NCI-H524 (cell line): Measurements from ENCODE around the gene RPH3AL.
"Not testable (repeated sequence)": the region's sequence is repeated elsewhere in the genome, so short reads cannot be mapped to it uniquely, and the experiment has no call there.

ENCODE experiments used
- DNase-seq, 2 experiments: peaks; one replicate each; lab custom pipeline; 2025; lab: John Stamatoyannopoulos, UW

Gene RPH3AL

GRCh38 chr17:260944-261343 is 91.7 kb downstream of the RPH3AL start:
- no peak for DNase-seq

DNA sequence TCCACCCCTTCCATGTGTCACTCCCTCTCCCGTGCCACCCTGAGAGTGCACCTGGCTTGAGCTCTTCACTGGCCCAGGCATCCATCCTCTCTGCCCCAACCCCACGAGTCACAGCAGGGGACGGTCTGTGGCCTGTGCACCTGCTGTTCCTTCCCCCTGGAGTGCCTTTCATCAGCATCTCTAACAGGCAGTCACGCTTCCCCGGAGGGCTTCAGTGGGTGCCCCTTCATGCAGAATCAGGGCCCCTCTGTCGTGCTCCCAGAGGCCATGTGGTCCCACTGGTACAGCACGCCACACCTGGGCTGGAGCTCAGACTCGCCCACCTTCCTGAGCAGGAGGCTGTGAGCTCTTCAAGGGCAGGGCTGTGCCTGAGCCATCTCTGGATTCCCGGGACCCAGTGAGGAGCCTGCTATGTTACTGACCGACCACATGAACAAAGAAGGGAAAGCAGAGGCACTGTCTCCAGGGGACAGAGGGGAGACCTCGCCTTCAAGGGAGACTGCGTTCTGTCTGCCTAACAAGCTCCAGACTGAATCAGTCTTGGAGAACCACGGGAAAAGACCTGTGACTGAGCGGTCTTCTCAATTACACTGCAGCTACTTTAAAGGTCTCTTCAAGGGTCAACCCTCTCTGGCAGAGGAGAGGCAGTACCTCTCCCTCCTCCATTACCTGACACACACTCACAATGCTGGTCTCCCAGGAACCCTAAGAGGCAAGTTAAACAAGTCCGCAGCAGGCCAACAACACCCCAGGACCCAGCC is 92.4 kb downstream of the RPH3AL start:
- DNase-seq: no peak

- DNase-seq: no peak
Measured at GRCh38 chr17:259341-259976, 93.1 kb downstream of the RPH3AL start.

DNA sequence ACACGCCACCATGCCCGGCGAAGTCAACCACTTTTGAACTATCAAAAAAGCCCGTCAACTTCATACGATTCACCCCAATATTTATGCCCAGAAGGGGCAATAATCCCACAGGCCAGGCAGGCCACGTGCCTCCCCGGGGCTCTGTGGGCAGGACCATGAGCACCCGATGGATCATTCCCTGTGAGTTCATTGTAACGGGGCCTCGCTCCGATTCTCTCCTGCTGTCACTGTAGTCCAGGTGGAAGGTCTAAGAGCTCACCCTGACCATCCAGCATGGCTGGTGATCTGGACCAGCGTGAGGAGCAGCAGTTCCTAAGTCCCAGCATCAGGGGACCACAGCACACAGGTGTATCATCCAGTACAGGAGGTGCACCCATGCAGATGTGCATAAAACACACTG is 93.7 kb downstream of the RPH3AL start:
- no peak for DNase-seq

DNA sequence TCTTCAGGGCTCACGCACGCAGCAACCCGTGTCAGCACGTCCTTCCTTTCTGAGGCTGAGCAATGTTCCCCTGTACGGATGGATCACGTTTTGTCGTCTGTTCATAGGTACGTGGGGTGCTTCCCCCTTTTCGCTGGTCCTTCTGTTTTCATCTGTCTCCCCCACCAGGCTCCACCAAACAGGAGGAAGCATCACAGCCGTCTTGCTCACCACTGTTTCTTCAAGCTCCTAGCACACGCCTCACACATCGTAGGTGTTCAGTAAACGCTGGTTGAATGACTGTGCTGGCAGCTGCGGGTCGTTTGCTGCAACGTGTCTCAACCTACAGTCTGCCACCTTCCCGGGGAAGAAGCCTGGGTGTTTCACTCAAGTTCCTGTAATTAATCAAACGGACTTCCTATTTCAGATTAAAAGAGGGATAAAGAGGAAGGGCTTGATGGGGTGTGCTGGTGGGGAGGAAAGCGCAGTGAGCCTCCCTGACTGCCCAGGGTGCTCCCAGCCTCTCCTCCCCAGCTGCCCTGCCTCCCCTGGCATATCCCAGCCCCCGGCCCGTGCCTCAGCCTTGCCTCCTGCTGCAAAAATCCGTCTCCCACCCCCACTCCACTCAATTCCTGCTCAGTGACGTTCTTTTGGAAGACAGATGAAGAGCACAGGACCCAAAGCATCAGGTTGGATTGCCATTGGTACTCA is 94.4 kb downstream of the RPH3AL start:
- DNase-seq: no peak

- DNase-seq: no peak
Measured at GRCh38 chr17:253091-253846, 99.3 kb downstream of the RPH3AL start.

DNA sequence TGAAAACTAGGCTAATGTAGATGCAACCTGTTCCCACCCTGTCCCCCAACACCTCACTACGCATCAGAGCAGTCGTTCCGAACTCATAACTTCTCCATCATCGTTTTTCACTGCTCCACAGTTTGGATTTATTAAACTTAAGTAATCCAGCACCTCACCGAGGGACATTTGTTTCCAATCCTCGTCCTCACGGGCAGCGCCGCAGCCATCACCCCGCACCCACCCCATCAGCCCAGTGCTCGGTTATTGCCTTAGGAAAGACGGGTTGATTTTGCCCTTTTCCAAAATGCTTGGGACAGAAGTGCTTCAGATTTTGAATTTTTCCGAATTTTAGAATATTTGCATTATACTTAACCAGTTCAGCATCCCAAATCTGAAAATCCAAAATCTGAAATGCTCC is 100.2 kb downstream of the RPH3AL start:
- no peak for DNase-seq

- DNase-seq: no peak
Measured at GRCh38 chr17:251531-251930, 101.1 kb downstream of the RPH3AL start.

DNA sequence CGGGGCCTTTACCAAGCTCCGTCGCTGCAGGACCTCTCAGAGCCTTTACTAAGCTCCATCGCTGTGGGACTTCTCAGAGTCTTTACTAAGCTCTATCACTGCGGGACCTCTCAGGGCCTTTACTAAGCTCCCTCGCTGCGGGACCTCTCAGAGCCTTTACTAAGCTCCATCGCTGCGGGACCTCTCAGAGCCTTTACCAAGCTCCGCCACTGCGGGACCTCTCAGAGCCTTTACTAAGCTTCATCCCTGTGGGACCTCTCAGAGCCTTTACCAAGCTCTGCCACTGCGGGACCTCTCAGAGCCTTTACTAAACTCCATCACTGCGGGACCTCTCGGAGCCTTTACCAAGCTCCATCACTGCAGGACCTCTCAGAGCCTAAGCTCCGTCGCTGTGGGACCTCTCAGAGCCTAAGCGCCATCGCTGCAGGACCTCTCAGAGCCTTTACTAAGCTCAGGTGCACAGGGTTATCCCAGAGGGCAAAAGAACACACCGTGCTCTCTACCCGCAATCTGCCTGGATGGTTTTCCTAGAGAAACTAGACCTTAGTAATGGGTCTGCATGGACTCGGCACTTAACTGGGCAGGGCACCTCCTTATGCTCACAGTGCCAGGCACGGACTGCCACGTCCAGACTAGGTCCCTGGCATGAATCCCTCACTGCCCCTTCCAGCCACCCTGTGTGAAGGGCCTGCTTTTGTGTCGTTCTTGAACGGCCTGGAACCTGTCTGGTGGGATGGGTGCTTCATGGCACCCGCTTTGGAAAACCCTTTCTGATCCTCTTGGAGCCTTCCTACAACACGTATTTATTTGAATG is 101.9 kb downstream of the RPH3AL start:
- no peak for DNase-seq

DNA sequence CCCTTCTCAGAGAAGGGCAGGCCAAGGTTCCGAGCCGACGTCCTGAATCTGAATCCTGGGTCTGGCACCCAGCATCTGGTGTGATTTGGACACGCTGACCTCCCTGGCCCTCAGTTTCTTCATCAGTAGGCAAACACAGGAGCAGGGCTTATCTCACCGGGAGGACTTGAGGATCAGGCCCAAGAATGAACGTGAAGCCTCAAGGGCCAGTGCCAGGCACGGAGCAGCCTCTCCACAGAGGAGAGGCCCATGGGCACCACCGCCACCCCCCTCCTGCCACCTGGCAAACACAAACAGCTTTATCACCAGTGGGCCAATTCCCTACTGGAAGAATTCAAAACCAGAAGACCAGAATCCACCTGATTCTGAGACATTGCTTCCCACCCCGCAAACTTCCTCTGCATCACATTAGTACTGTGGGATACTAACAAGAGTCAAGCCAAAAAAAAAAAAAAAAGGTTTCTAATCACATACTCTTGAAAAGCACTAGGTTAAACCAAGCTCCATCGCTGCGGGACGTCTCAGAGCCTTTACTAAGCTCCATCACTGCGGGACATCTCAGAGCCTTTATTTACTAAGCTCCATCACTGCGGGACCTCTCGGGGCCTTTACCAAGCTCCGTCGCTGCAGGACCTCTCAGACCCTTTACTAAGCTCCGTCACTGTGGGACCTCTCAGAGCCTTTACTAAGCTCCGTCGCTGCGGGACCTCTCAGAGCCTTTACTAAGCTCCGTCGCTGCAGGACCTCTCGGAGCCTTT is 103.2 kb downstream of the RPH3AL start:
- no peak for DNase-seq

DNA sequence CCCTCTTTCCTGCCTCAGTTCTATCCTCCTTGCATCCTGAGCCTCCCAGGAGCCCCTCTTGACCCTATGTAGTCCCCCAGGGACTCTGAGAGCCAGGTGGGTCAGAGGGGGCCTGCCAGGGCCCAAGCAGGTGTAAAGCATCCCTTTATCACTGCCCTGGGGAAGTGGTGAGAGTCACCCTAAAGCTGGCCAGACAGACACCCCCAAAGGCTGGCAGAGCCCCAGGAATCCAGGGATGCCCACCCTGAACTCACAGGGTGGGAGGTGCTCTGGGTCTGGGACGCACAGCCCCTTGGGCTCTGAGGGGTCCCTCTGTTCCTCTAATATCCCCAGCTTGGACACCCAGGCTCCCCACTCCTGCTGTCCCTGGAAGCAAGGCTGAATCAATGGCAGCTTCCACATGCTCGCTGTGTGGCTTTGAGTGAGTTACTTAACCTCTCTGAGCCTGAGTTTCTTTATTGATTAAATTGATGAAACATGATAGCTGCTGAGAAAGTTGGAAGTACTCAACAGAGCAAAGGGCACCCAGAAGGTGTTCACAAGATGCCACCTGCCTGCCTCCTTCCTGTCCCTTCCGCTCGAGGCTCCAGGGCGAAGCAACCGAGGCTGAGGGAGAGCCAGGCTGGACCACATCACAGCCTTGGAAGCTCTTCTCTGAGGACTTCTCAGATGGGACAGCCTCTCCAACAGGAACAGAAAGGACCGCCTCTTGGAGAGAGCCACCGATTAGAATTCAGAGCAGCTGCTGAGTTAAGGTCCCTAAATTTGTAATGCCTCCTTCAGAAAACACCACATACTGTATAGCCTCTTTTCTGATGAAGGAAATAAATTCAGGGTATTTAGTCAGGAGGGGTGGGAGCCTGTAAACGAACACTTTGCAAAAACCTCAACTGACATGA is 104.0 kb downstream of the RPH3AL start:
- DNase-seq: no peak

DNA sequence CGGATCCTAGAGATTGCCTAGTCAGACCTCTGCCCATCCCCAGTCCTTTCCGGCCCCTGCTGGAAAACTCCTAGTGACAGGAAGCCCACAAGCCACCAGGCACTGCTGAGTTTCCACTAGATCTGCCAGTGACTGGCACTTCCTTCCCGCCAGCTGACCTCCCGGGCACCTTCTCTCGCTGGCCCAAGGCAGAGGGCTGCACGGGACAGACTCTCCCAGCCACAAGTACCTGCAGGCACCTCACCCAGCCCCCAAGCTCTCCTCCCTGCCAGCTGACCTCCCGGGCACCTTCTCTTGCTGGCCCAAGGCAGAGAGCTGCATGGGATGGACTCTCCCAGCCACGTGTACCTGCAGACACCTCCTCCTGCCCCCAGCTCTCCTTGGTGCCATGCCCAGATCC is 104.8 kb downstream of the RPH3AL start:
- no peak for DNase-seq

DNA sequence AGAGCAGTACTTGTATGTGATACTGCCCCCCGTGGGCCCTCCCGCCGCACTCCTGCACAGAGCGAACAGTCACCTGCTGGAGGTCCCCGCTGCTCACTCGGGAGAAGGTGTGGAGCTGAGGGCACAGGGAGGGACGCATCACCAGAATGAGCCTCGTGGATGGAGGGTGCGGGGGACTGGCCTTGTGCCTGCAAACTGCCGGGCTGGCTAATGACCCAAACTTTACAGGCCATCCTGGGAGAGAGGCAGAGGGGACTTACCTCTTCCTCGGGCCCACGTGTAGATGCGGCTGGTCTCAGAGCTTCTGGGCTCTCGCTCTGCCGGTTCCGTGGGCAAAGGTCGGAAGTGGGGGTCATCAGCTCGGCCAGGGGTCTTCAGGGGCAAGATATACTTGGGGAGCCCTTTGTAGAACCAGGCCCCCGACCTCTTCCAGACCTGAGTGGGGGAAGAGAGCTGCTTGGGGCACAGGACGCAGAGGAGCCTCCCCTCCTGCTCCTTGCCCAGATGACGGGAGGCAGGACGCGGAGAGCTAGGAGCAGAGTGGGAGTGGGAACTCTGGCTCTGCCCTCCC is 105.7 kb downstream of the RPH3AL start:
- DNase-seq: no peak

DNA sequence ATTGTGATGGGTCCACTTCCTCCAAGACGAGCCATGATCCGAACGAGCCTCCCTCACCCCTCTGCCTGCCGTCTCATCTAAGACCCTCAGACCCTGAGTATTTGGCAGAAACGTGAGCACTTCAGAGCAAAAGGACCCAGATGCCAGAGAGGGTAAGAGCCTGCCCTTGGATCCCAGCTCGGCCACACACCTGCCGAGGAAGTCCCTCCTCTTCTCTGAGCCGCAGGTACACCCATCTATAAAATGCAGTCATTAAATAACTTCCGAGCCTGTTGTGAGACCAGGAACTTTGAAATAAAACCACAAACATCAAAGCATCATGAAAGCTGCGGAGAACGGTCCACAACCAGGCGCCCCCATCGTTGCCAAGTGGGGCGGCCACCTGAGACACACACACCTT is 106.4 kb downstream of the RPH3AL start:
- no peak for DNase-seq

- no peak for DNase-seq
Measured at GRCh38 chr17:245611-246010, 107.0 kb downstream of the RPH3AL start.

DNA sequence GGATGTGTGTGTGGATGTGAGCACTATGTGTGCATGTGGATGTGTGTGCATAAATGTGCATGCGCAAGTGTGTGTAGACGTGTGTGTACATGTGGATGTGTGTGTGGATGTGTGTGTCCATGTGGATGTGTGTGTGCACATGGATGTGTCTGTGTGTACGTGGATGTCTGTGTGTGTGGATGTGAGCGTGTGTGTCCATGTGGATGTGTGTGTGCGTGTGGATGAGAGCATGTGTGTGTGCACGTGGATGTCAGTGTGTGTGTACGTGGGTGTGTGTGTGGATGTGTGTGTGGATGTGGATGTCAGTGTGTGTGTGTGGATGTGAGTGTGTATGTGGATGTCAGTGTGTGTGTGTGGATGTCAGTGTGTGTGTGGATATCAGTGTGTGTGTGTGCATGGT is 107.6 kb downstream of the RPH3AL start:
- DNase-seq: no peak

GRCh38 chr17:243924-244323 is 108.7 kb downstream of the RPH3AL start:
- DNase-seq: not testable (repeated sequence)

DNA sequence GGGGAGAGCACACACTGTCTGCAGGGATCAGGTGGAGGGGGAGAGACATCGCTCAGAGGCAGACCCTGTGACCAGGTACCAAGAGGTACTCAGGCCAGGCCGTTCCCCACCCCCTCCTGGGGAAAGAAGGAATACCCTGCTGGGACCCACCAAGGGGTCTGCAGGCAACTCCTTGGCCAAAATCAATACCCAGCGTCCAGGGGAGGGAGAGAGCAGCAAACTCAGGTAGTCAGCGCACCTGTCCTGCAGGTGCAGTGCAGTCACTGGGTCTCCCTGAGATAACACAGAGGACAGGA is 113.7 kb downstream of the RPH3AL start:
- DNase-seq: no peak

DNA sequence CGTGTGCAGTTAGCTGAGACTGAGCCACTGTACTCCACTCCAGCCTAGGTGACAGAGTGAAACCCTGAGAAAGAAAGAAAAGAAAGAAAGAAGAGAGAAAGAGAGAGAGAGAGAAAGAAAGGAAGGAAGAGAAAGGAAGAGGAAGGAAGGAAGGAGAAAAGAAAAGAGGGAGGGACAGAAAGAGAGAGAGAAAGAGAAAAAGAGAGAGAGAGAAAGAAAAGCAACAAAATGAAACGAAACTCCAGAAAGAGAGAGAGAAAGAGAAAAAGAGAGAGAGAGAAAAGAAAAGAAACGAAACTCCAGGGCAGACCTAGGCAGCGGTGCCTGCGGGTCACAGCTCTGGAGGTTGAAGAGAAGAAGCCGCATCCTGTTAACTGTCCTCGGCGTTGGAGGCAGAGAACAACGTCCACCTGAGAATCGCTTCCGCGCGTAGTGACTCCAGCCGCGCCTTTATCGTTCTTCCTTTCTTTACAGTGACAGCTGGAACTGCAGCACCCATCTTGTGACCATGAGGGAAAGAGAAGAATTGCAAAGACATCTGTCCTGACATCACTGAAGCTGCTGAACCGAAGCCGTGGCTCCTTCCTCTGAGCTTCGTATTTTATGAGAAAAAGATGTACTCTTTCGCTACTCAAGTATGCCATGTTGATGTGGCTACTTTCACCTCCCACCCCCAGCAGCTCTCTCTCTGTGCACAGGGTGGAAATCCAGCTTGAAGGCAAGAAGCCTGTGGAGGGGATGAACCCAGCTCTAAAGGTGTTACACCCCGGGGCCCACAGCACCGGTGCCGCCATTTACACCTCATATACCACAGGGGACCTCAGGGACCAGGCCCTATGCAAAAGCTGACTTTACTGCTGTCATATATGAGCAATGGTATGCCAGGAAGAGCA is 114.3 kb downstream of the RPH3AL start:
- no peak for DNase-seq
